H1 (cell line): ENCODE results near the gene IGFALS. TPM values are rescaled to one million over a fixed set of nuclear protein-coding genes. Genes with fewer than 3 reads are reported as not detected.

ENCODE experiments used
- CTCF ChIA-PET: fragments of 300-600 bp; sonication (Branson Sonifier 250); formaldehyde crosslinking; loops from one replicate; lab custom pipeline; 2021; ENCODE audit not compliant: partially characterized antibody; lab: Charles Lee
- POLR2A ChIA-PET: fragments of 300-600 bp; sonication (Branson Sonifier 250); formaldehyde crosslinking; loops from one replicate; lab custom pipeline; 2021; ENCODE audit warnings: inconsistent platforms; ENCODE audit not compliant: partially characterized antibody; lab: Charles Lee
- DNase-seq, 2 experiments: peaks; one replicate each; pipeline versions ENCODE4 v3.0.0 to v3.0.0-alpha.2; 2010 to 2022; ENCODE audit warnings: low spot score in 2 of 2, low read depth in 1 of 2, mixed read lengths in 1 of 2
- FAIRE-seq: peaks from 2 replicates; lab custom pipeline; 2011; peaks lifted over from hg19 to GRCh38; lab: Jason Lieb, UNC
- H2AFZ ChIP-seq: 2 replicates; pipeline ENCODE4 v1.8.1; 2012; ENCODE audit warnings: low read length, inconsistent platforms
- H2AK5ac ChIP-seq: 2 replicates; pipeline ENCODE4 v1.6.1; 2013; ENCODE audit warnings: low read depth, low read length
- H2BK120ac ChIP-seq: replicated peaks from 2 replicates; pipeline ENCODE3; 2013; ENCODE audit warnings: low read depth, low read length, inconsistent platforms
- H2BK12ac ChIP-seq: 2 replicates; pipeline ENCODE4 v1.6.1; 2013; ENCODE audit warnings: low read depth, low read length
- H2BK15ac ChIP-seq: 2 replicates; pipeline ENCODE4 v1.6.1; 2013; ENCODE audit warnings: low read length
- H2BK20ac ChIP-seq: 2 replicates; pipeline ENCODE4 v1.6.1; 2013; ENCODE audit warnings: low read length
- H2BK5ac ChIP-seq: 2 replicates; pipeline ENCODE4 v1.6.1; 2013; ENCODE audit warnings: low read depth, low read length
- H3K14ac ChIP-seq: 2 replicates; pipeline ENCODE4 v1.6.1; 2013; ENCODE audit warnings: inconsistent platforms; ENCODE audit not compliant: insufficient read length
- H3K18ac ChIP-seq: 2 replicates; pipeline ENCODE4 v1.6.1; 2013; ENCODE audit warnings: low read length; ENCODE audit errors: extremely low read depth
- H3K23ac ChIP-seq: 2 replicates; pipeline ENCODE4 v1.6.1; 2013; ENCODE audit warnings: inconsistent platforms; ENCODE audit not compliant: insufficient read length
- H3K23me2 ChIP-seq: 2 replicates; pipeline ENCODE4 v1.6.1; 2013; ENCODE audit warnings: low read depth, low read length
- H3K27ac ChIP-seq: 2 replicates; pipeline ENCODE4 v1.6.1; 2011; ENCODE audit warnings: low read depth, low read length, inconsistent platforms
- H3K27me3 ChIP-seq, 4 experiments: replicated peaks in 1 of 4; 1 replicate in 1 of 4; 2 replicates in 3 of 4; pipeline versions ENCODE4 v1.6.1 to v1.8.1; 2011 to 2013; ENCODE audit warnings: low read length in 3 of 4, mild to moderate bottlenecking in 3 of 4, inconsistent platforms in 2 of 4, mixed read lengths in 2 of 4, moderate library complexity in 1 of 4; ENCODE audit not compliant: control insufficient read depth in 3 of 4, insufficient read depth in 3 of 4; ENCODE audit errors: extremely low read depth in 1 of 4
- H3K36me3 ChIP-seq, 4 experiments: 2 replicates each; pipeline versions ENCODE4 v1.6.1 to v1.8.1; 2011 to 2013; ENCODE audit warnings: mild to moderate bottlenecking in 4 of 4, low read length in 3 of 4, moderate library complexity in 2 of 4, control low read depth in 1 of 4, inconsistent platforms in 1 of 4; ENCODE audit not compliant: insufficient read depth in 4 of 4, control insufficient read depth in 2 of 4
- H3K4ac ChIP-seq: replicated peaks from 2 replicates; pipeline ENCODE3; 2013; ENCODE audit warnings: low read length, low read depth, mixed read lengths, inconsistent platforms; ENCODE audit not compliant: insufficient read length
- H3K4me1 ChIP-seq, 4 experiments: replicated peaks in 1 of 4; 1 replicate in 1 of 4; 2 replicates in 3 of 4; pipeline versions ENCODE4 v1.6.1 to v1.8.1; 2011 to 2013; ENCODE audit warnings: low read length in 3 of 4, inconsistent platforms in 2 of 4, mixed read lengths in 1 of 4; ENCODE audit not compliant: insufficient read depth in 4 of 4, control insufficient read depth in 3 of 4
- H3K4me2 ChIP-seq, 2 experiments: 2 replicates each; pipeline versions ENCODE4 v1.6.1 to v1.8.1; 2011 to 2013; ENCODE audit warnings: low read depth in 2 of 2, low read length in 2 of 2, control low read depth in 1 of 2, inconsistent platforms in 1 of 2, mild to moderate bottlenecking in 1 of 2; ENCODE audit not compliant: insufficient read depth in 1 of 2
- H3K4me3 ChIP-seq, 4 experiments: fragments of 200-600, 300-600 bp in 1 of 4; sonication (generic), shearing (Covaris generic), sonication (Bioruptor Twin) in 1 of 4; 2 replicates each; pipeline versions ENCODE4 v1.5.1 to v1.8.1; 2011 to 2016; ENCODE audit warnings: low read length in 4 of 4, low read depth in 3 of 4, control low read depth in 2 of 4, inconsistent platforms in 2 of 4, mild to moderate bottlenecking in 2 of 4, mixed read lengths in 1 of 4, moderate library complexity in 1 of 4; ENCODE audit not compliant: insufficient read depth in 2 of 4; ENCODE audit errors: extremely low read depth in 1 of 4
- H3K56ac ChIP-seq: replicated peaks from 2 replicates; pipeline ENCODE3; 2013; ENCODE audit warnings: low read depth, mild to moderate bottlenecking, mixed read lengths, low read length, inconsistent platforms; ENCODE audit not compliant: insufficient read length
- H3K79me1 ChIP-seq: 2 replicates; pipeline ENCODE4 v1.6.1; 2013; ENCODE audit warnings: low read depth, low read length, control low read depth
- H3K79me2 ChIP-seq, 2 experiments: 2 replicates each; pipeline versions ENCODE4 v1.6.1 to v1.8.1; 2012 to 2013; ENCODE audit warnings: low read length in 2 of 2, mild to moderate bottlenecking in 2 of 2, inconsistent platforms in 1 of 2; ENCODE audit not compliant: insufficient read depth in 2 of 2, control insufficient read depth in 1 of 2
- H3K9ac ChIP-seq, 4 experiments: replicated peaks in 1 of 4; 1 replicate in 1 of 4; 2 replicates in 3 of 4; pipeline versions ENCODE4 v1.6.1 to v1.8.1; 2011 to 2013; ENCODE audit warnings: low read depth in 3 of 4, low read length in 3 of 4, control low read depth in 2 of 4, mild to moderate bottlenecking in 2 of 4, moderate library complexity in 2 of 4, inconsistent platforms in 1 of 4; ENCODE audit errors: extremely low read depth in 1 of 4
- H3K9me3 ChIP-seq, 2 experiments: 2 replicates each; pipeline versions ENCODE4 v1.6.1 to v1.8.1; 2012 to 2013; ENCODE audit warnings: mild to moderate bottlenecking in 2 of 2, moderate library complexity in 2 of 2, control low read depth in 1 of 2, inconsistent platforms in 1 of 2, low read depth in 1 of 2, low read length in 1 of 2, mixed read lengths in 1 of 2; ENCODE audit not compliant: insufficient read depth in 2 of 2
- H4K20me1 ChIP-seq, 2 experiments: replicated peaks in 1 of 2; 2 replicates each; pipeline versions ENCODE3 to v1.8.1; 2011 to 2013; ENCODE audit warnings: inconsistent platforms in 2 of 2, low read length in 2 of 2, mild to moderate bottlenecking in 1 of 2; ENCODE audit not compliant: insufficient read depth in 2 of 2, control insufficient read depth in 1 of 2
- H4K5ac ChIP-seq: 2 replicates; pipeline ENCODE4 v1.6.1; 2013; ENCODE audit warnings: low read length, low read depth, mixed read lengths, inconsistent platforms; ENCODE audit not compliant: insufficient read length
- H4K8ac ChIP-seq: 2 replicates; pipeline ENCODE4 v1.8.0; 2013; ENCODE audit warnings: mild to moderate bottlenecking, moderate library complexity, low read length, inconsistent platforms; ENCODE audit not compliant: insufficient read depth; ENCODE audit errors: extremely low read depth
- H4K91ac ChIP-seq: replicated peaks from 2 replicates; pipeline ENCODE3; 2013; ENCODE audit warnings: low read length, mixed read lengths, inconsistent platforms; ENCODE audit not compliant: insufficient read length
- KDM1A ChIP-seq: fragments of 200-600, 300-600 bp; sonication (generic); IDR thresholded peaks from 2 replicates; pipeline ENCODE4 v1.7.1; 2016; ENCODE audit warnings: mild to moderate bottlenecking, low read length, borderline replicate concordance
- WGBS, 2 experiments: shearing (Covaris generic) in 1 of 2; methylation state at CpG; one replicate each; pipeline versions ENCODE4 v1.1.6 to v1.1.7; 2013 to 2015; ENCODE audit warnings: low lambda C conversion rate in 2 of 2, mixed read lengths in 2 of 2, inconsistent platforms in 1 of 2, low coverage in 1 of 2, missing lambda C conversion rate in 1 of 2; ENCODE audit not compliant: insufficient replicate concordance in 2 of 2, insufficient coverage in 1 of 2, insufficient read length in 1 of 2; ENCODE audit errors: extremely low coverage in 1 of 2, missing lambda C conversion rate in 1 of 2; 5-methylcytosine and 5-hydroxymethylcytosine counted together
- polyA plus RNA-seq, 7 experiments: library from polyadenylated mRNA; depleted of rRNA in 3 of 7; stranded (reverse) in 5 of 7; unstranded in 2 of 7; fragments of >200 nt in 5 of 7; fragments of 200-250 nt in 2 of 7; gene quantifications; 1 replicate in 5 of 7; 2 replicates in 1 of 7; 4 replicates in 1 of 7; pipeline versions ENCODE4 v1.2.1 to v1.2.3, GENCODE V29; 2011 to 2013; ENCODE audit warnings: missing spikeins in 2 of 7, mixed read lengths in 2 of 7
- total RNA-seq: library from RNA; stranded (reverse); fragmentation: NEBNext Ultra II Directional; extraction: Animal tissue kit (Norgen Biotek cat#: 25700); gene quantifications from 2 replicates; pipeline ENCODE4 v1.2.1, GENCODE V29; 2021
- TF ChIP-seq, protein P1 (sequence below): IDR thresholded peaks from 2 replicates; pipeline ENCODE4 v1.6.1; 2011; ENCODE audit warnings: low read depth, mild to moderate bottlenecking, low read length; ENCODE audit not compliant: insufficient read depth

IGFALS gene
- total and polyA plus RNA-seq, 2 of the 8 experiments (the other 6 are each of a cell fraction or from before 2014, with no cell fraction given) = not detected

DNA sequence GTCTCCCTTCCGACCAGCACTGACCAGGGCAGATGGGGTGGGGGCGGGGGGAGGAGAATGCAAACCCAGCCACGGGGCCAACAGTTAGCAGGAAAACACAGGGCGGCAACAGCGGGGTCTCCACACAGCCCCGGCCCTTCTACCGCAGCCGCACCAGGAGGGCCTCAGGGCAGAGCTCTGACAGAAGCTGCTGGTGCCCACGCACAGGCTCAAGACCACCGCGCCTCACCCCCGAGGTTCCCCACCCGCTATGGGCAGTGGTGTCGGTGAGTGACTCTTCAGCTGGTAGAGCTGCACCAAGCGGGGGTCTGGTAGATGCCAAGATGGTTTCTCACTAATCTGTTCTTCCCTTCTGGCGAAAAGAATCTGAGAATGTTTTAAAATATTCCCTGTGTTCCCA is 17.0 kb upstream of the IGFALS start:
- no peaks in the 10 kb centered on the region for H3K79me1 ChIP-seq
- H4K8ac ChIP-seq = peak overlapping the region; percentile 9; the same call in 1 of the 2 replicates
- H3K18ac ChIP-seq = no peak overlapping the region
- H3K9me3 ChIP-seq = peaks cover 1 to 3% of the 10 kb centered on the region in 2 experiments; a peak in 1 of 4 replicates
- H2BK20ac ChIP-seq = no peak overlapping the region
- H2BK15ac ChIP-seq = no peak overlapping the region
- H3K9ac ChIP-seq = no peak overlapping the region
- H3K4me1 ChIP-seq = no peaks in the 10 kb centered on the region; a peak in 2 of 7 replicates
- H2BK120ac ChIP-seq = no peak overlapping the region
- no peak overlapping the region for H3K4me3 ChIP-seq
- no peak overlapping the region for H3K14ac ChIP-seq
- H3K23ac ChIP-seq = no peak overlapping the region
- no peak overlapping the region for H2BK12ac ChIP-seq
- ChIA-PET CTCF (interaction anchor here (1.0 to 2.0 kb wide), 7 partner anchors 9 to 77 kb away, joined by 3 to 7 read pairs (median 5); partner anchors contain the start of genes IGFALS, NUBP2 and SPSB3), POLR2A (interaction anchor here (1.4 kb wide), 1 partner anchor 150 kb away, joined by 4 read pairs; no protein-coding TSS in a partner anchor)
- TF ChIP-seq KDM1A = no peak
- TF ChIP-seq, protein P1, sequence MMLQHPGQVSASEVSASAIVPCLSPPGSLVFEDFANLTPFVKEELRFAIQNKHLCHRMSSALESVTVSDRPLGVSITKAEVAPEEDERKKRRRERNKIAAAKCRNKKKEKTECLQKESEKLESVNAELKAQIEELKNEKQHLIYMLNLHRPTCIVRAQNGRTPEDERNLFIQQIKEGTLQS = no peak
- FAIRE-seq = no peak
- WGBS, 2 experiments = 93% methylated on average over 12 of the region's 16 CpGs; no CpG with 5 or more reads in 1 of the 2 experiments
- DNase-seq = no peak
- no peak overlapping the region for H3K4ac ChIP-seq
- H4K91ac ChIP-seq = no peak overlapping the region
- no peaks in the 10 kb centered on the region for H3K79me2 ChIP-seq
- no peak overlapping the region for H2AFZ ChIP-seq
- H3K27ac ChIP-seq = no peak overlapping the region
- H2AK5ac ChIP-seq = no peak overlapping the region
- no peak overlapping the region for H3K56ac ChIP-seq
- no peaks in the 10 kb centered on the region for H3K23me2 ChIP-seq
- H3K27me3 ChIP-seq = no peaks in the 10 kb centered on the region
- no peak overlapping the region for H4K5ac ChIP-seq
- H3K4me2 ChIP-seq = no peak overlapping the region
- H2BK5ac ChIP-seq = no peak overlapping the region
- peaks cover 0 to 2% of the 10 kb centered on the region in 2 experiments for H4K20me1 ChIP-seq
- peaks cover 0 to 2% (median 0%) of the 10 kb centered on the region in 4 experiments; a peak in 1 of 8 replicates for H3K36me3 ChIP-seq
